Sciatic nerve (tissue), 2 donors: ENCODE data around the gene CST9L. TPM values are rescaled to one million over a fixed set of nuclear protein-coding genes. Genes with fewer than 3 reads are reported as not detected.
"Not testable (repeated sequence)": the region's sequence is repeated elsewhere in the genome, so short reads cannot be mapped to it uniquely, and the experiment has no call there.

Experiments used
- ATAC-seq: fragments of 200-7000 bp; cut with Tn5 transposase; one replicate; pipeline ENCODE4 v1.9.1; 2020; ENCODE audit warnings: mild to moderate bottlenecking, moderate library complexity
- DNase-seq: peaks from one replicate; pipeline ENCODE4 v3.0.0-alpha.2; 2020; ENCODE audit warnings: low spot score
- intact Hi-C: fragments of 100-400 bp; cut with DNase I; formaldehyde crosslinking; loops from one replicate; pipeline ENCODE4 v1.14.2; 2022
- total RNA-seq: library from RNA; stranded (reverse); fragmentation: NEBNext Ultra II Directional; extraction: Animal tissue kit (Norgen Biotek cat#: 25700); gene quantifications from one replicate; pipeline ENCODE4 v1.2.1, GENCODE V29; 2021
- donor health status: DM: no; HTN: no; CAD: no.
- donor health status: DM: no; HTN: no; CAD: no.

Gene CST9L
- total RNA-seq, 1 donor from 2014 or later = not detected

DNA sequence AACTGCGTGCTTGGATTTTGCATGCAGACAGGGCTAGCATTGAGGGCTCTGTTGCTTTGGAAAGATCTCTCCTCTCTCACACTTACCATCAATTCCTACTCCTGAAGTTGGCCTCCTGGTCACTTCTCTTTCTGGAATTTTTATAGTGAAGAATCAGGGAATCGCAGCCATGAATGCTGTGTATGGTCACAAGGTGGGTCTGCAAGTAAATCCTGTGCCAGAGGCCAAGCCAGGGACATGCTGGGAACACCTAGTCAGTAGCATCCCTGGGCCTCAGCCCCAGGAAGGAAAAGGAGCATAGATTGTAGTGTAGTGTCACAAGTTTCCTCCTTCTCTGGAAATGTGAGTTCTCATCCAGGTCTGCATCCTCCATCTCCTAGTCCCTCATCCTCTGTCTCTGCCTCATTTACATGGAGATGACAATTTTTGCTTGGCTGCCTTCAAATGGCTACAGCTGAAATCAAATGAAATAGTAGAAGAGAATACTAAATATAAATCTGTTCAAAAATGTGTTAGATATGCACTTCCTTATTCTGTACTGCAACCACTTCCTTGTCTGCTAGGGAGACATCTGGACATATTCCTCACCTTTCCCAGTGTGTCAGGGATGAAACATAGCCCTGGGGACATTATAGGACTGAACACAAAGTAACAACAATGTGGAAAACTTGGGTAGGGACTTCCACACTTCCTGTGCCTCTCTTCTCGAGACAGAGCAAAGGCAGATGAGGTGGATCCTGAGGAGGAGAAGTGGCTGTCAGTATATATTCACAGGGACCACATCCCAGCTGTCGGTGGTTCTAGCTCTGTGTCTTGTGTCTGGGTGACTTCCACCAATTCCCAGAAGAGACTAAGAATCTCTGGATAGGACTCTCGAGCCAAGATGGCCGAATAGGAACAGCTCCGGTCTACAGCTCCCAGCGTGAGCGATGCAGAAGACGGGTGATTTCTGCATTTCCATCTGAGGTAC is 20.4 kb upstream of the CST9L start:
- ATAC-seq (no peak), DNase-seq (no peak)

DNA sequence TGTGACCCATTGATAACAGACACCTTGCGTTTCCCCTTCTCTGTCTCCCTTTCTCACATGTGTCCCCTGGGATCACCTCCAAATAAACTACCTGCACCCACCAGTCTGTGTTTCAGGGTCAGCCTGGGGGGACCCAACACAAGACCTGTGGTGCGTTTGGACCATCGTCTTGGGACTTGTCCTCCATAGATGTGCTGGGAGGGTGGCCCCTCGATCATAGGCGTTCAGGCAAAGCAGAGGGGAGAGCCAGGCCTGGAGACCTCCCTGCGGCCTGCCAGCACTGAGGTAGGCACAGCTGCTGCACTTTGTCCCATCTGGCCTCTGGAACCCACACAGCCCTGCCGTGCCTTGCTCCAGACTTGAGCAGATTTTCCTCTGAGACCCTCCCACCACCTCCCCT is 19.3 kb upstream of the CST9L start:
- ATAC-seq (no peak), DNase-seq (no peak)
- intact Hi-C loops = no loop called here

More for the DNA sequence above, 20.4 kb upstream of the CST9L start:
- intact Hi-C loops = no loop called here

- no peak for ATAC-seq
- no peak for DNase-seq
- intact Hi-C loops = no loop called here
Measured at GRCh38 chr20:23586735-23587525, 18.6 kb upstream of the CST9L start.

DNA sequence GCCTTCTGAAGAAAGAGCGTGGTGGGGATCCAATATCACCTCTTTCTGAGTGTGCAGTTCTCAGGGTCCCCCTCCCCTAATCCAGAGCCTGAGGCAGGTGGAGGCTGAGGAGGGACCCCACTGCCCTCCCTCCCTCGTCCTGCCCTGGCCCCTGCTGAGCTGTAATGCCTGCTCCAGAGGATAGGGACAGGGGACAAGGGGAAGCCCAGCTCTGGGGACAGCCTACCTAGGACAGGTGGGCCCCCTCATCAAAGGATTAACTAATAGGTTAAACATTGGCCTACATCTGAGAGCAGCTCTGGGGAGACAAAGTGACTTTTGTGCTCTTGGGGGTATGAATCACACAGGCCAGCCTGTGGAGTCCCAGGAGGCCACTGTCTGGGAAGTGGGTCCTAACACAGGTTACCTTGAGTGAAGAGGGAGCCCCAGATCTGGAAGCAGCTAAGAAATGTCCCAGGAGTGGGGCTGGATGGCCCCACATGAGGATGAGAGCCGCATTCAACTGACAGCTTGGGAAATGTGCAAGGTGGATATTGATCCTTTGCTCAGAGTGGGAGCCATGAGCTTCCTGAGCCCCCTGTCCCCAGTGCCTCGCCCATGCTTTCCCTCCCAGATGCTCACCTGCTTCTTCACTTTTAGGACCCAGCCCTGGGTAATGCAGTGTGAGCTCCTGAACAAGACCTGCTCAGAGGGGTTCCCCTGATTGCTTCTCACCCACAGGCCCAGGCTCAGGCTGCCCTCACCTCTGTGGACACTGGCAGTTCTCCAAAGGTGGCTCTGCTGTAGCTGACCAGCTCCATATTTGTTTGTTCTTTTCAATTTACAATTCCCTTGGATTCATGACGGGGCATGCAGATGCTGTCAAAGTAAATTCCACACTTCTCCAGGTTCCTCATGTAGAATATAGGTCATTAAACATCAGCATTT is 17.8 kb upstream of the CST9L start:
- ATAC-seq (no peak), DNase-seq (no peak)
- intact Hi-C loops = no loop called here

- no peak for DNase-seq
- no peak for ATAC-seq
- intact Hi-C loops = no loop called here
Measured at GRCh38 chr20:23585449-23585807, 17.1 kb upstream of the CST9L start.

DNA sequence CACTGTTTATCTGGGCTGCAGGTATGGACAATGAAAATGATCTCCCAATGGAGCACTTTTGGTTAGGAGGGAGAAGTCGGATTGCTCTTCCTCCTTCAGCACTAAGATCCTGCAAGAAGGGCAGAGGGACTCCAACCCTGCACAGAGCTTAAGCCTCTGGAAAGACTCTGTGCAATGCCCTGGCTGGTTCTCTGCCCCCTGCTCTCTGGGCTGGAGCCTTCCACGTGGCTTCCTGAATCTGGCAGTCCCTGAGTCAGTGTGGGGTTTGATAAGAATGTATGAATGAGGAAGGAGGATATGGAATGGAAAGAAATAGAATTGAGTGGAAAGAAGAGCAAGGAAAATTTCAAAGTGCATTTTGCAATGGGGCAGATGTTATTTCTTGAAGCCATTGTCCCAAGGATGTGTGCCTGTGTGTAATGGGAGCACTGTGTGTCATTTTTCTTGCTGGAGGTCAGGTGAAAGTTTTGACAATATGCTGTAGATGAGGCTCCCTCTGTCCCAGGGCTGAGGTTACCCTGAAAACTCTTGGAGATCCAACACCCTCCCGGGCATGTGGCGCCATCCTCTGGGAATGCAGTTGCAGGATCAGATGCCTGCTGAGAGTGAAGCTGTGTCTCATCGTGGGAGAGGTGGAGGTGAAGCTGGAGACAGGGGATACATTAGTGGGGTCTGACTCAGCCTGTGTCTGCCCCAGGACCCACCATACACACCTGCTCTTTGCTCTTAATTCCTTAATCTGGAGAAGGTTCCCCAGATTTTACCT is 16.3 kb upstream of the CST9L start:
- intact Hi-C loops = no loop called here
- DNase-seq (no peak), ATAC-seq (no peak)

- no peak for DNase-seq
- no peak for ATAC-seq
- intact Hi-C loops = no loop called here
Measured at GRCh38 chr20:23583526-23583925, 15.2 kb upstream of the CST9L start.

GRCh38 chr20:23582293-23582692 is 14.0 kb upstream of the CST9L start:
- DNase-seq (no peak), ATAC-seq (no peak)
- intact Hi-C loops = no loop called here

DNA sequence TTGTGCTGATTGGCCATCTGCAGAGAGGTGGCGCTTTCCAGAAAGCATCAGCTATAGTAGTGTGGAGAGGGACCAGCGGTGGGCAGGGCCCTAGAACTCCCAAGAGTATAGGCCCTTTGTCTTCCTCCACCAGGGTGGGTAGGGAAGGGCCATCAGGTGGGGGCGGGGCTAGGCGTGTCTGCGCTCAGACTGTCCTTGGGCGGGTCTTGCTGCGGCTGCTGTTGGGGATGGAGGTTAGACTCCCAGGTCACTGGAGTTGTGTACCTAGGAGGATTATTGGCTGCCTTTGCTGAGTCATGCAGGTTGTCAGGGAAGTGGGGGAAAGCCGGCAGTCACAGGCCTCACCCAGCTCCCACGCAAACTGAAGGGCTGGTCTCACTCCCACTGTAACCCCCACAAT is 13.5 kb upstream of the CST9L start:
- DNase-seq, intact Hi-C loops, ATAC-seq: not testable (repeated sequence)

DNA sequence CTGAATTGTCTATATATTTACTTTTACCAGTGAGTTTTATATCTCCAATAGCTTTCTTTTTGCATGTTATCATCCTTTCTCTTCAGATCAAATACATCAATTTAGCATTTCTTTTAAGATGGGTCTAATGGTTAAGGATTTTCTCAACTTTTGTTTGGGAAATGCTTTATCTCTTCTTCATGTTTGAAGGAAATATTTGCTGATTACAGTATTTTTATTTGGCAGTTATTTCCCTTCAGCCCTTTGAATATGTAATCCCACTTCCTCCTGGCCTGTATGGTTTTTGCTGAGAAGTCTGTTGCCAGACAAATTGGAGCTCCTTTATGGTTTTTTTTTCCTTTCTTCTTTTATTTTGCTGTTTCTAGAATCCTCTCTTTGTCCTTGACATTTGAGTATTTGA is 6.7 kb upstream of the CST9L start:
- intact Hi-C loops = no loop called here
- no peak for DNase-seq
- ATAC-seq = no peak

DNA sequence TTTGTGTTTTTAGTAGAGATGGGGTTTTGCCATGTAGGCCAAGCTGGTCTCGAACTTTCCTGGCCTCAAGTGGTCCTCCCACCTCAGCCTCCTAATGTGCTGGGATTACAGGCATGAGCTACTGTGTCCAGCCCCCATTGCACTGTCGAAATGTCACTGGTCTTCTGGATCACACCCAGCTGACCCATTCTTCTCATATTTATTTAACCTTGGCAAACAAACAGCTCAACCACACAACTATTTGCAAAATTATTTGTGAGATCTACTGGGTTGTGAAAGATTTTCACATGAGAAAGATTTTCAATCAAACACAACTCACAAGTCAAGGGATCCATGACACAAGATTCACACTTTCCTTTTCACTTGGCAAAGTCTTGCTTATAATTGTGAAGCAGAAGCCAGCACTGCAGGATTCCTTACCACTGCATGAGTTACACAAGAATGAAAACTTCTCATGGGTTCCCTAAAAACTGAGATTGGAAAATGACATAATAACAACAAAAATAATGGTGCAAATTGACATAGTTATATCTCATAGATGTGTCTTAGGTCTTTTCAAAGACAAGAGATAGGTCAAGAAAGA is 2.0 kb upstream of the CST9L start:
- ATAC-seq (no peak), DNase-seq (no peak)
- intact Hi-C loops = no loop called here

GRCh38 chr20:23569570-23569969 is 1.3 kb upstream of the CST9L start:
- no peak for DNase-seq
- intact Hi-C loops = no loop called here
- no peak for ATAC-seq

GRCh38 chr20:23568971-23569330 is 667 bp upstream of the CST9L start:
- intact Hi-C loops = no loop called here
- ATAC-seq = no peak
- no peak for DNase-seq

DNA sequence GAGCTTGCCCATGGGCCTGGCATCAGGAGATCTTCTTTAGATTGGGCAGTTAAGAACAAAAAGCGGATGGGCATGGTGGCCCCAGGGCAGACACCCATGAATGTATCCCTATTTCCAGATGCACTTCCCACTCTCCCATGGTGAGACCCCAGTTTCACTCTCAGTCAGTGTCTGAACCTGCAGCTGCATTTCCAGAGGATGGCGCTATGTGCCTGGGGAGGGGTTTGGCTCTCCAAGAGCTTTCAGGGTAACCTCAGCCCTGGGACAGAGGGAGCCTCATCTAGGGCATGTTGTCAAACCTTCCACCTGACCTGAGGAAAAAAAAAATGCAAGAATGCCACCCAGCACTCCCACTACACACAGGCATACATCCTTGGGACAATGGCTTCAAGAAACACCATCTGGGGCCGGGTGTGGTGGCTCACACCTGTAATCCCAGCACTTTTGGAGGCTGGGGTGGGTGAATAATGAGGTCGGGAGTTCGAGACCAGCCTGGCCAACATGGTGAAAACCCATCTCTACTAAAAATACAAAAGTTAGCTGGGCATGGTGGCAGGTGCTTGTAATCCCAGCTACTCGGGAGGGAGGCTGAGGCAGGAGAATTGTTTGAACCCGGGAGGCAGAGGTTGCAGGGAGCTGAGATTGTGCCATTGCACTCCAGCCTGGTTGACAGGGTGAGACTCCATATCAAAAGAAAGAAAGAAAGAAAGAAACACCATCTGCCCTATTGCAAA is 1.9 kb downstream of the CST9L start:
- intact Hi-C loops = no loop called here
- no peak for ATAC-seq
- no peak for DNase-seq

DNA sequence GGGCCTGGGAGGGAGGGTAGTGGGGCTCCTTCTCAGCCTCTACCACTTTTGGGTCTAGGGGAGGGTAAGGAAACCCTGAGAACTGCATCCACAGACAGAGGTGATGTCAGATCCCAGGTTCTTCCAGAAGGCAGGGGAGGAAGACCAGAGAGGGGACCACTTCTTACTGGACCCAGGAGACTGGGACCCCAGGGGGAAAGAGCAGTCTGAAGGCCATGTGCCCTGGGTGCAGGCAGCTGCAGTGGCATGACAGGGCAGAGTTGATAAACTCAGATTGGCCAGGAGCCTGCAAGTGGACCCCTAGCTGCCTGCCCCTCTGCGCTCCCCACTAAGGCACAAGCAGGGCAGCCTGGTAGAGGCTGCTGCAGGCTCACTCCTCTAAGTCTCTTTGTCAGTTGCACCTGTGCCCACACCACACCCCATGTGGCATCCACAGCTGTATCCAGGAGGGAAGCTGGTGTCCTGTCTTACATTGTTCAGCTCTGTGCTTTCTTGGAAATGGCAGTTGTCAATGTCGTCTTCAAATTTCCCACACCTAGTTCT is 2.7 kb downstream of the CST9L start:
- intact Hi-C loops = no loop called here
- DNase-seq = no peak
- no peak for ATAC-seq

- ATAC-seq = no peak
- no peak for DNase-seq
- intact Hi-C loops = no loop called here
Measured at GRCh38 chr20:23564927-23565326, 3.4 kb downstream of the CST9L start.

DNA sequence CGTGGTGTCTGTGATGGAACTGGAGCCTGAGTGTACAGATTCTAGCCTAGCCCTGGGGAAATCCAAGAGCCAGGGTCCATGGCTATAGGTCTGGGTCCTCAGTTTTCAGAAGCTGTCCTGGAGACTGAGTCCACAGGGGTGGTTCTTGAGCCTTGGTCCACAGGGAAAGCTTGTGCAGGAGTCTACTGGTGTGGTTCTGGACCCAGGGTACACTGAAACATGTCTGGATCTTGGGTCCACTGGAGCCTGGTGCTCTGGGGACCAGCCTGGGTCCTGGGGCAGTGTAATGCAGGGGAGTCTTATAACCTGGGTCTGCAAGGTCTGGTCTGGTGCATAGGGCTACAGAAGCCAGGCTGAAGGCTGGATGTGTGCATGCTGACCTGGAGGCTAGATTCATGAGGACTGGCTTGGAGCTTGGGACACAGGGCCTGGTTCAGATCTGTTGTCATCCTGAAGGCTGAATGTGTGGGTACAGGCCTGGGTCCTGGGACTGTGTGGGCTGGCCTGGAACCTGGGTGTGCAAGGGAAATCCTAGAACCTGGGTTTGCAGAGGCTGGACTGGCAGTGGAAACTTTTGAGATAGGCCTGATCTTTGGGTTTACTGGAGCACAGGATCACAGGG is 5.5 kb downstream of the CST9L start:
- DNase-seq (peak; percentile 13), ATAC-seq (no peak)
- intact Hi-C loops = no loop called here
